ENCODE results near the gene CLCF1. TPM values are rescaled to one million over a fixed set of nuclear protein-coding genes. Genes with fewer than 3 reads are reported as not detected.

Gene CLCF1
- polyA plus RNA-seq, 1 of the 3 experiments (the other 2 are of a cell fraction) = 27.0 TPM

DNA sequence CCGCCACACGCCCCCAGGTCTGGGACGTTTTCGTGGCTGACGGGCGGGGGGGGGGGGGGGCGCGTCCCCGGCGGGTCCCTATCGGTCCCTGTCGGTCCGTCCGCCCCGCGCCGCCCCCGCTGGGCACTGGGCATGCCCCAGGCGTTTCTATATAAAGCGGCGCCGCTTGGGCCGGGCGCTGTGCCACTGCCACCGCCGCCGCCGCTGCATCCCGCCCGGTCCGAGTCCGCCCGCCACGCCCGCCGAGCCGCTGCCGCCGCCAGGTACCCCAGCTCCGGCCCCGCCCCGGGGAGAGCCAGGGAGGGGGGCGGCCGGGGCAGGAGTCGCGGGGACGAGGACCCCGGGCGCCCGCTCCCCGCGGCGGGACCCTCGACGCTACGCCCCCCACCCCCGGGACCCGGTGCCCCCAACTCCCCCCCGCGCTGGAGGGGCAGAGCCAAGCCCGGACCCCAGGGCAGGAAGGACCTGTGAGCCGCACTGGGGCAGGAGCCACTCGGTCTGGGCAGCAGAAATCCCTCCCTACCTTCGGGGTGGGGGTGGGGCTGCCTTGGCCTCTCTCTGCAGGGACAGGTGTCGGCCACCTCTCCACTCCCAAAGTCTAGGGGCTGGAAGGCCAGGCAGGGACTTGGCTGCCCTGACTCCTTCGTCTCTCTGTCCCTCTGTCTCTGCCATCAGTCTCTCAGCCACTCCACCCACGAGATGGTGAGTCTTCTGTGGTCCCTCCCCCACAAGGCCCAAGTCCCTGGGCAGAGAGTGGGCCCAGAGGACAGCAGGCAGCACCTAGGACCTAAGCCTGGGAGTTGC, 42.3 kb upstream of the CLCF1 start, which contains the start of gene CARNS1:
Gene CARNS1 (plus strand): TSS at position 178 of the 804 bp plus-strand sequence. CDS start 522 bp downstream, at position 700.
- 13% methylated on average over 19 of the region's 67 CpGs for WGBS (ENCODE audit: low lambda C conversion rate)
- H3K9me3 ChIP-seq = no peaks in the 10 kb centered on the region
- H2AFZ ChIP-seq (ENCODE audit: low read depth) = no peak within 1 kb of the TSS
- no peaks in the 10 kb centered on the region for H3F3A ChIP-seq (replicated peaks; ENCODE audit: insufficient read depth)
- DNase-seq = no peak
- H3K79me2 ChIP-seq (ENCODE audit: insufficient read depth) = no peaks in the 10 kb centered on the region
- ChIA-PET POLR2A (no interaction called here), CTCF (interaction anchor here (3.1 kb wide), 1 partner anchor 33 kb away, joined by 11 read pairs; no protein-coding TSS in a partner anchor)
- H3K4me3 ChIP-seq (ENCODE audit: low read depth in 2 of 2, low read length in 1 of 2) = peak within 1 kb of the TSS in 1 of 2 experiments; percentile 12; a peak in 1 of 4 replicates
- H3K27me3 ChIP-seq (ENCODE audit: insufficient read depth) = no peaks in the 10 kb centered on the region
- H4K20me1 ChIP-seq (ENCODE audit: insufficient read depth) = no peaks in the 10 kb centered on the region
- H3K4me1 ChIP-seq (ENCODE audit: control insufficient read depth in 1 of 2, insufficient read depth in 2 of 2, low read depth in 1 of 2, low read length in 1 of 2) = peaks cover 8 to 9% of the 10 kb centered on the region in 2 experiments; a peak in 2 of 4 replicates
- H3K27ac ChIP-seq (ENCODE audit: low read depth in 2 of 2, low read length in 1 of 2) = no peak within 1 kb of the TSS
- H3K9ac ChIP-seq = no peak within 1 kb of the TSS
- no peak within 1 kb of the TSS for H3K4me2 ChIP-seq
- TF ChIP-seq, protein P1, sequence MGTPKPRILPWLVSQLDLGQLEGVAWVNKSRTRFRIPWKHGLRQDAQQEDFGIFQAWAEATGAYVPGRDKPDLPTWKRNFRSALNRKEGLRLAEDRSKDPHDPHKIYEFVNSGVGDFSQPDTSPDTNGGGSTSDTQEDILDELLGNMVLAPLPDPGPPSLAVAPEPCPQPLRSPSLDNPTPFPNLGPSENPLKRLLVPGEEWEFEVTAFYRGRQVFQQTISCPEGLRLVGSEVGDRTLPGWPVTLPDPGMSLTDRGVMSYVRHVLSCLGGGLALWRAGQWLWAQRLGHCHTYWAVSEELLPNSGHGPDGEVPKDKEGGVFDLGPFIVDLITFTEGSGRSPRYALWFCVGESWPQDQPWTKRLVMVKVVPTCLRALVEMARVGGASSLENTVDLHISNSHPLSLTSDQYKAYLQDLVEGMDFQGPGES (IDR thresholded peaks at IDR 0.05; ENCODE audit: low read depth, low read length) = no peak
- TF ChIP-seq RCOR1 (IDR thresholded peaks at IDR 0.05; ENCODE audit: low read length) = no peak
- TF ChIP-seq FOXJ3 (CRISPR knock-in tag; IDR thresholded peaks at IDR 0.05) = no peak
- no peak for TF ChIP-seq RFX5 (IDR thresholded peaks at IDR 0.05; ENCODE audit: low read length)
- no peak for TF ChIP-seq MXI1 (IDR thresholded peaks at IDR 0.05; ENCODE audit: low read depth, low read length)
- TF ChIP-seq FOSL2 (IDR thresholded peaks at IDR 0.05; ENCODE audit: borderline replicate concordance, low read depth) = no peak
- no peak for TF ChIP-seq SIN3A (IDR thresholded peaks at IDR 0.05; ENCODE audit: borderline replicate concordance, low read depth, low read length)
- TF ChIP-seq RAD21 (IDR thresholded peaks at IDR 0.05; ENCODE audit: low read length) = no peak
- TF ChIP-seq, protein P2, sequence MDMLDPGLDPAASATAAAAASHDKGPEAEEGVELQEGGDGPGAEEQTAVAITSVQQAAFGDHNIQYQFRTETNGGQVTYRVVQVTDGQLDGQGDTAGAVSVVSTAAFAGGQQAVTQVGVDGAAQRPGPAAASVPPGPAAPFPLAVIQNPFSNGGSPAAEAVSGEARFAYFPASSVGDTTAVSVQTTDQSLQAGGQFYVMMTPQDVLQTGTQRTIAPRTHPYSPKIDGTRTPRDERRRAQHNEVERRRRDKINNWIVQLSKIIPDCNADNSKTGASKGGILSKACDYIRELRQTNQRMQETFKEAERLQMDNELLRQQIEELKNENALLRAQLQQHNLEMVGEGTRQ (IDR thresholded peaks at IDR 0.05; ENCODE audit: borderline replicate concordance, low read depth, low read length) = no peak
- TF ChIP-seq NRF1 (IDR thresholded peaks at IDR 0.05; ENCODE audit: low read depth, low read length) = no peak
- H3K36me3 ChIP-seq (replicated peaks in 1 of 2; ENCODE audit: control insufficient read depth in 1 of 2, insufficient read depth in 2 of 2, low read length in 1 of 2) = no peaks in the 10 kb centered on the region
- H3K9me2 ChIP-seq = no peaks in the 10 kb centered on the region

DNA sequence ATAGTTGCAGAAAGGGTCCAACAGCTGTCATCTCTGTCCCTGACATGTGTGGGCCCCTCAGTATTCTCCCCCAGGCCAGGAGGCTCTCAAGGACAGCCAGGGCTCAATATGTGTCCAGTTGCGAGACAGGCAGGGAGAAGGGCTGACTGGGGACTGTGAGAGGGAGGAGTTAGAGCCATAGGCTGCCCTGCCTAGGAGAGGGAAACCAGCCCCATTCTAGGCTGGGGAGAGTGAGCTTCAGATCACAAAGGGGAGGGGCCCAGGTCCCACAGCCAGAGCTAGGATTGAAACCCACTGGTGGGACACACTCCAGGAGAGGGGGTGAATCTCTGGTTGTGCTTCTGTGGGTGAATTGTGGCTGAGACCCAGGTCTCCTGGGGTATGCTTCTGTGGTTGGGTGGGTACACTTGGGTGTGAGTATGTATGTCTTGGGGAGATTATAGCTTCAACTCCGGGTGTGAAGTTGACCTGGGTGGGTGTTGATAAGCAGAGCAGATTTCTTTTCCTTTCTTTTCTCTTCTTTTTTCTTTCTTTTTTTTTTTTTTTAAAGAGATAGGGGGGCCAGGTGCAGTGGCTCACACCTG, 40.0 kb upstream of the CLCF1 start:
- CTCF ChIA-PET = interaction anchor here (0.5 to 3.4 kb wide), 3 partner anchors 12 to 31 kb away, joined by 3 to 12 read pairs (median 11); partner anchors contain the start of gene PPP1CA
- TF ChIP-seq TEAD4 (IDR thresholded peaks at IDR 0.05; ENCODE audit: borderline replicate concordance, insufficient read depth) (no peak), SMC3 (IDR thresholded peaks at IDR 0.05; ENCODE audit: low read depth, low read length) (no peak), RFX5 (IDR thresholded peaks at IDR 0.05; ENCODE audit: low read length) (no peak), TAF1 (IDR thresholded peaks at IDR 0.05; ENCODE audit: borderline replicate concordance, low read depth, low read length) (no peak), TCF12 (IDR thresholded peaks at IDR 0.05) (no peak), MXI1 (IDR thresholded peaks at IDR 0.05; ENCODE audit: low read depth, low read length) (no peak), MEF2A (IDR thresholded peaks at IDR 0.05; ENCODE audit: borderline replicate concordance, low read depth) (no peak), RXRA (IDR thresholded peaks at IDR 0.05; ENCODE audit: borderline replicate concordance, low read depth) (no peak)
- TF ChIP-seq, protein P3, sequence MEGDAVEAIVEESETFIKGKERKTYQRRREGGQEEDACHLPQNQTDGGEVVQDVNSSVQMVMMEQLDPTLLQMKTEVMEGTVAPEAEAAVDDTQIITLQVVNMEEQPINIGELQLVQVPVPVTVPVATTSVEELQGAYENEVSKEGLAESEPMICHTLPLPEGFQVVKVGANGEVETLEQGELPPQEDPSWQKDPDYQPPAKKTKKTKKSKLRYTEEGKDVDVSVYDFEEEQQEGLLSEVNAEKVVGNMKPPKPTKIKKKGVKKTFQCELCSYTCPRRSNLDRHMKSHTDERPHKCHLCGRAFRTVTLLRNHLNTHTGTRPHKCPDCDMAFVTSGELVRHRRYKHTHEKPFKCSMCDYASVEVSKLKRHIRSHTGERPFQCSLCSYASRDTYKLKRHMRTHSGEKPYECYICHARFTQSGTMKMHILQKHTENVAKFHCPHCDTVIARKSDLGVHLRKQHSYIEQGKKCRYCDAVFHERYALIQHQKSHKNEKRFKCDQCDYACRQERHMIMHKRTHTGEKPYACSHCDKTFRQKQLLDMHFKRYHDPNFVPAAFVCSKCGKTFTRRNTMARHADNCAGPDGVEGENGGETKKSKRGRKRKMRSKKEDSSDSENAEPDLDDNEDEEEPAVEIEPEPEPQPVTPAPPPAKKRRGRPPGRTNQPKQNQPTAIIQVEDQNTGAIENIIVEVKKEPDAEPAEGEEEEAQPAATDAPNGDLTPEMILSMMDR (IDR thresholded peaks at IDR 0.05) = no peak
- TF ChIP-seq, protein P4, sequence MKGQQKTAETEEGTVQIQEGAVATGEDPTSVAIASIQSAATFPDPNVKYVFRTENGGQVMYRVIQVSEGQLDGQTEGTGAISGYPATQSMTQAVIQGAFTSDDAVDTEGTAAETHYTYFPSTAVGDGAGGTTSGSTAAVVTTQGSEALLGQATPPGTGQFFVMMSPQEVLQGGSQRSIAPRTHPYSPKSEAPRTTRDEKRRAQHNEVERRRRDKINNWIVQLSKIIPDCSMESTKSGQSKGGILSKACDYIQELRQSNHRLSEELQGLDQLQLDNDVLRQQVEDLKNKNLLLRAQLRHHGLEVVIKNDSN (IDR thresholded peaks at IDR 0.05; ENCODE audit: borderline replicate concordance, low read depth) = no peak
- Histone ChIP-seq H3K4me1 (ENCODE audit: control insufficient read depth in 1 of 2, insufficient read depth in 2 of 2, low read depth in 1 of 2, low read length in 1 of 2) (peaks cover 2 to 3% of the 10 kb centered on the region in 2 experiments; a peak in 1 of 4 replicates), H4K20me1 (ENCODE audit: insufficient read depth) (no peaks in the 10 kb centered on the region), H3K79me2 (ENCODE audit: insufficient read depth) (no peaks in the 10 kb centered on the region), H3K27ac (ENCODE audit: low read depth in 2 of 2, low read length in 1 of 2) (no peak overlapping the region), H2AFZ (ENCODE audit: low read depth) (no peak overlapping the region), H3K36me3 (replicated peaks in 1 of 2; ENCODE audit: control insufficient read depth in 1 of 2, insufficient read depth in 2 of 2, low read length in 1 of 2) (no peaks in the 10 kb centered on the region), H3K9me3 (no peaks in the 10 kb centered on the region), H3K9me2 (no peaks in the 10 kb centered on the region), H3K9ac (no peak overlapping the region), H3K4me3 (ENCODE audit: low read depth in 2 of 2, low read length in 1 of 2) (no peak overlapping the region), H3F3A (replicated peaks; ENCODE audit: insufficient read depth) (no peaks in the 10 kb centered on the region), H3K4me2 (no peak overlapping the region), H3K27me3 (ENCODE audit: insufficient read depth) (no peaks in the 10 kb centered on the region)
- POLR2A ChIA-PET = no interaction called here
- 73% methylated on average over 2 of the region's 2 CpGs for WGBS (ENCODE audit: low lambda C conversion rate)
- DNase-seq = no peak
